BLaER1 (cell line): ENCODE measurements around the gene BDH2.

ENCODE experiments used
- H3K27ac ChIP-seq: shearing (Covaris generic); formaldehyde crosslinking; 2 replicates; pipeline ENCODE4 v1.8.1; 2022
- H3K27me3 ChIP-seq: shearing (Covaris generic); formaldehyde crosslinking; 2 replicates; pipeline ENCODE4 v1.8.1; 2022
- H3K36me3 ChIP-seq: shearing (Covaris generic); formaldehyde crosslinking; 2 replicates; pipeline ENCODE4 v1.8.1; 2022
- H3K4me1 ChIP-seq: shearing (Covaris generic); formaldehyde crosslinking; 2 replicates; pipeline ENCODE4 v1.8.1; 2022
- H3K4me2 ChIP-seq: shearing (Covaris generic); formaldehyde crosslinking; 2 replicates; pipeline ENCODE4 v1.8.1; 2022
- H3K4me3 ChIP-seq: shearing (Covaris generic); formaldehyde crosslinking; 2 replicates; pipeline ENCODE4 v1.8.1; 2022
- H3K9ac ChIP-seq: shearing (Covaris generic); formaldehyde crosslinking; 2 replicates; pipeline ENCODE4 v1.8.1; 2022
- H3K9me3 ChIP-seq: shearing (Covaris generic); formaldehyde crosslinking; 2 replicates; pipeline ENCODE4 v1.8.1; 2022
- H4K20me1 ChIP-seq: shearing (Covaris generic); formaldehyde crosslinking; 2 replicates; pipeline ENCODE4 v1.8.1; 2022
- Cebpa-rat ChIP-seq: shearing (Covaris generic); IDR thresholded peaks from 2 replicates; pipeline ENCODE4 v1.8.1; 2022

BDH2 gene

DNA sequence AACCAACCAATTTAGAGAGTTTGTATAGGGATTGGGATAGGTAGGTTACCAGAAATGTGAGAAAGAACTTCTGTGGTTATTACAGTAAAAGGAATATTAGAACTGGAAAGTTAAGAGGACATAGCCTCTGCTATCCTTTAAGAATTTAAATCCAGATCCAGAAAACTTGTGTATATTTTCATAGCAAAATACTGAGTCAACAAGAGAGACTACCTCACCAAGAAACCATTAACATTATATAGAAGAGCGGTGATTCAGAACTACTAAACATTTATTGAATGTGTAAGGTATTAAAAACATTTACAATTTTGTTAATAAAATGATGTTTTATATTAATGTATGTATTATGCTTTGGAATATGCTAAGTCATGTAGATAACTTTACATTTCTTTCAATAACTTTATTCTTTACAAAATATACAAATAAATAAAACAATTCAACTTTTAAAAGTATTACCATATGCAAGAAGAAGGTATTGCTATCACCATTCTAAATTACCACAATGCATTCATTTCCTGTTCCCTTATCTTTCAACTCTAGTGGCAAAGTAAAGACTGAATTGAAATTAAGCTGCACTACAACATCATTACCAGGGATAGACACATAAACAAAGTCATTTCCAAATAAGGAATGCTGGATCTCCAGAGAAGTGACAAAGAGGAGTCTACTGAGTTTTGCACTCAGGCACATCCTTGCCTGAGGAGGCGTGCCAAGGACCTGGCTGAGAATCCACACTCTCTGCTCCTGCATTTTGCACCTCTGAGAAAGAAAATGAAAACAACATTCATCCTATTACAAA is 6.1 kb upstream of the BDH2 start:
- Histone ChIP-seq H3K9ac (no peak overlapping the region), H3K27me3 (no peaks in the 10 kb centered on the region), H3K27ac (no peak overlapping the region), H4K20me1 (no peaks in the 10 kb centered on the region), H3K36me3 (peaks cover 43% of the 10 kb centered on the region), H3K4me3 (no peak overlapping the region), H3K4me2 (no peak overlapping the region), H3K4me1 (no peaks in the 10 kb centered on the region), H3K9me3 (no peaks in the 10 kb centered on the region)
- no peak for TF ChIP-seq Cebpa-rat

DNA sequence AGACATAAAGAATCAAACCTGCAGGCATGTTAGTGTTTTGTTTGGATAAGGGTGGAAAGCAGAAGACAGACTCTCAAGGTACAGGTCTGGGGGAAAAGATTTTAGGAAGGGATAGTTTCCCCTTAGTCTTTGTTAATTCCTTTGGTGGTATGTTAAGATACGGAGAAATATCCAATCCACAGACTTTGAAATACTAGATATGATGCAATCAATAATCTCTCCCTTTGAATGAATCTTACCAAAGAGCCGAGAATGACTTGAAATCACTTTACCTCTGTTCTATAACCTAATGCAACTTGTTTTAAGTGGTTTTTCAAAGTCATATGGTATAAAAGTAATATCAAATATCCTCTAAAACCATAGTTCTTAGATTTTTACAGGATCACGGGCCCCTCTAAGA is 5.3 kb upstream of the BDH2 start:
- Histone ChIP-seq H3K4me2 (no peak overlapping the region), H3K27me3 (no peaks in the 10 kb centered on the region), H3K9ac (no peak overlapping the region), H3K4me3 (no peak overlapping the region), H3K27ac (no peak overlapping the region), H3K9me3 (no peaks in the 10 kb centered on the region), H3K36me3 (peaks cover 34% of the 10 kb centered on the region), H3K4me1 (no peaks in the 10 kb centered on the region), H4K20me1 (no peaks in the 10 kb centered on the region)
- peak; percentile 34; the same call in 1 of the 2 replicates for TF ChIP-seq Cebpa-rat

DNA sequence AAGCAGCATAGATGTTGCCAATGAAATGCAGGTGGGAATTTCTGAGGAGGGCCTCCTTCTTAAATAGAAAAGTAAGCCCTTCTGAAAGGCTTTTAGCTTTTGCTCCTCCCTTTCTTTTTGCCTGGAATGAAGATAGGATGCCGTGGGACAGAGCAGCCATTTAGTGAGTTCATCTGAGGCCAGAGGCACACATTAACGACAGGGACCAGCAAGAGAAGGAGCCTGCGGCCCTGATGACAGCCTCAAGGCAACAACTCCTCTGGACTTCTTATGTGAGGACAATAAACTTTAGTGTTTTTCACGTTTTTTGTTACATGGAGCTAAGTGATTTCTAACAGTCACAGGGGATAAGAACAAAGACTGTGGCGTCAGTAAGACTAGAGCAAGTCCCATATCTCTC is 1.1 kb upstream of the BDH2 start:
- Histone ChIP-seq H4K20me1 (no peaks in the 10 kb centered on the region), H3K36me3 (no peaks in the 10 kb centered on the region; the same call in 1 of the 2 replicates), H3K4me3 (no peak overlapping the region), H3K9ac (no peak overlapping the region), H3K27me3 (no peaks in the 10 kb centered on the region), H3K27ac (no peak overlapping the region), H3K4me1 (peaks cover 16% of the 10 kb centered on the region), H3K4me2 (no peak overlapping the region), H3K9me3 (no peaks in the 10 kb centered on the region)
- TF ChIP-seq Cebpa-rat = no peak

DNA sequence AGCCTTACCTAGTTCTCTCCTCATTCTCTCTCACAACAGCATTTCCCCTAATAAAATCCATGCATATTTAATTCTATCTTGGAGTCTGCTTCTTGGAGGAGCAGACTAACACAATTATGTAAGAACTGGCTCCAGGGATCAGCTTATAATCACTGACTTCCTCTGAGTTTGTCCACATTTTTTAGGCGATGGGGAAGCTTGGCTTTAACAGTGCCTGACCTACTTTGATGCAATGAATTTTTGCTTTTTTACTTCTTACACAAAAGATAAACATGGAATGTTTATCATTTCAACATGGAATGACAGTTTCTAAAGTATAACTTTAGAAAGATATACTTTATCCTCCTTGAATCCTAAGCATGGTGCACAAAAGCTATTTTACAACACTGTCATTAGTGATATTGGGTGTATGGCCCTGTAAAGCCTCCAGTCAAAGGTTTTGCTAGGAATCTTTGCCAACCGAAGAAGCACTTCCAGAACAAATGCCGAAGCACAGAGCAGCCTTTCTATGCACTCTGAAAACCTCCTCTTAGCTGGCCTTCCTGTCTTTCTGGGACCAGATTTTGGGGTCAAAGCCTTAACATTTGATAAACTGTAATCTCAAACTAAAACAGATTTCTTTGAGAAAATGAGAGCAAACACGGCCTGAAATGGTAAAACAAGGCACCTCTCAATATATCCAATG is 736 bp downstream of the BDH2 start:
- Histone ChIP-seq H3K4me1 (peaks cover 16% of the 10 kb centered on the region), H3K27ac (peak overlapping the region; percentile 77), H3K27me3 (no peaks in the 10 kb centered on the region), H3K4me2 (peak overlapping the region; percentile 93), H3K9me3 (no peaks in the 10 kb centered on the region), H3K4me3 (peak overlapping the region; percentile 68), H4K20me1 (no peaks in the 10 kb centered on the region), H3K9ac (peak overlapping the region; percentile 81), H3K36me3 (no peaks in the 10 kb centered on the region)
- TF ChIP-seq Cebpa-rat = no peak

DNA sequence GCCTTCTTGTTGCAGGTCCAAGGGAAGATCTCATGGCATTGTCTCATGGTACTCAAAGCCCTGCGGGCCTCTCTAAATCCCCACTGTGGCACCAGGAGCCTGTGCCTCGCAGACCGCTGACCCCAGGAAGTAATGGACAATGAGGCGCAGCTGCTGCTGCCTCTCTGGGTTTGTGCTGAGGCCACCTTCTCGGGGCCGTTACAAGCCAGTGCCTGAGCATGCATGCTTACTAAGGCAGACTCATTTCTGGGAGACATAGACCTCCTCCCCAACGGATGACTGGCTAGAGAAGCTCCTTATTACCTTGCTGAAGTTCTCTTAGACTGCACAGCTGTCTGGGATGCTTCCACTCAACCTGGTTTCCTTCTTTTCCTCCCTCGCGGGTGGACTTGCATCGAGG is 1.3 kb downstream of the BDH2 start:
- Histone ChIP-seq H3K4me1 (peaks cover 16% of the 10 kb centered on the region), H3K9me3 (no peaks in the 10 kb centered on the region), H3K4me3 (peak overlapping the region; percentile 68; the same call in 1 of the 2 replicates), H3K27ac (no peak overlapping the region), H3K4me2 (peak overlapping the region; percentile 93), H4K20me1 (no peaks in the 10 kb centered on the region), H3K9ac (peak overlapping the region; percentile 81), H3K36me3 (no peaks in the 10 kb centered on the region), H3K27me3 (no peaks in the 10 kb centered on the region)
- no peak for TF ChIP-seq Cebpa-rat

DNA sequence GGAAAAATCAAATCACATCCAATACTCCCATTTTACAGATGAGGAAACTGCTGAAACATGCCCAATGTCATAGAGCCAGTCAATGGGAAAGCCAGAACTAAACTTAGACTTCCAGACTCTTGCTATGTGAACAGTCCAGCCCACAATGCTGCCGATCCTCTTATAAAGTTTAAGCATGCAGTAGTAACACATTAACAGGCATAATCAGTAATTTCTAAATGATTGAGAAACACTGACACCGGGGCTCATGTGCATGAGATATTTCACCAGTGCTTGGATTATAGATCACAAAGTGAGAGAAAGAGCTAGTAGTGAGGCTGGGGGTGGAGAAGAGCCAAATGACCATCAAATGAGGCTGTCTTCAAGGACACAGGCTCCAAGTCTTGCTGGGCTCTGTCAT is 2.5 kb downstream of the BDH2 start:
- TF ChIP-seq Cebpa-rat = no peak
- Histone ChIP-seq H3K27ac (no peak overlapping the region), H4K20me1 (no peaks in the 10 kb centered on the region), H3K4me1 (peaks cover 23% of the 10 kb centered on the region), H3K4me2 (no peak overlapping the region), H3K4me3 (no peak overlapping the region), H3K9me3 (no peaks in the 10 kb centered on the region), H3K27me3 (no peaks in the 10 kb centered on the region), H3K9ac (no peak overlapping the region), H3K36me3 (no peaks in the 10 kb centered on the region)

DNA sequence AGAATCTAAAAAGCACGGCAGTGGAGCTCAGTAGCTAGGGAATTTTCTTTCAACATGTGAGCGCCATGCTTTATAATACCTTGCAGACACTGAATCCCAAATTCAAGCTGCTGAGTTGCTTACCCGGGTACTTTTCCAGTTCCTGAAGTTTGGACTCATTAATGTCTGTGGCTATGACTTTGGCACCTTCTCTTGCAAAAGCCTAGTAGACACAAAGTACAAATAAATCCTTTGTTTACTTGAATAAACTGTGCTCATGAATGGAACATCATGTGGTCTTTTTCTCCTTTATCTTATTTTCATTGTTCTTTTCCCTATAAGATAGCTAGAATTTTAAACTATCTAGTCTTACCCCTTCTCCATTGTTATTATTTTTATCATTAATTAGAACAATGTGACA is 4.6 kb downstream of the BDH2 start:
- no peak for TF ChIP-seq Cebpa-rat
- Histone ChIP-seq H3K4me2 (no peak overlapping the region), H3K4me3 (no peak overlapping the region)

DNA sequence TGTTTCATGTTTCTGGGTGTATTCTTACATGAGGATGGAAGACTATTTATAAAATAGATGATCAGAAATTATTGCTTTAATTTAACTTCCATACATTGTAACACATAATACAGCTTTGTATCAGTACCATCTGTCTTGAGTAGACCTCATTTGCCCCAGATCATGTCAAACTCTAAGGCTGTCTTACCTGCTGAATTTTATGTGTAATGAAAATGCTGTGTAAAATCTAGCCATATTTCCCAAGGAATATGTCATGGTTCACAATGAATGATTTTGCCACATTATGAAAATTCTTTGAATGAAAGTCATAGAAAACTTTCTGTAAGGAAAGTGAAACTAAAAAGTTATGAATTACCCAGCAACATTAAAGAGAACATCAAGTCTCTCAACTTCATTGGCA is 7.4 kb downstream of the BDH2 start:
- Histone ChIP-seq H4K20me1 (no peaks in the 10 kb centered on the region), H3K36me3 (peaks cover 39% of the 10 kb centered on the region), H3K27me3 (no peaks in the 10 kb centered on the region), H3K9ac (0 out of 2 replicates have a peak overlapping the region, but pooled peaks have one; percentile 6), H3K9me3 (no peaks in the 10 kb centered on the region), H3K27ac (no peak overlapping the region), H3K4me2 (peak overlapping the region; percentile 26; the same call in 1 of the 2 replicates), H3K4me1 (peaks cover 16% of the 10 kb centered on the region; the same call in 1 of the 2 replicates), H3K4me3 (no peak overlapping the region)
- no peak for TF ChIP-seq Cebpa-rat

More for the DNA sequence above, 4.6 kb downstream of the BDH2 start:
- H3K36me3 ChIP-seq = peaks cover 11% of the 10 kb centered on the region
- no peak overlapping the region for H3K27ac ChIP-seq
- H3K9me3 ChIP-seq = no peaks in the 10 kb centered on the region
- peaks cover 32% of the 10 kb centered on the region for H3K4me1 ChIP-seq
- no peak overlapping the region for H3K9ac ChIP-seq
- no peaks in the 10 kb centered on the region for H4K20me1 ChIP-seq
- no peaks in the 10 kb centered on the region for H3K27me3 ChIP-seq

DNA sequence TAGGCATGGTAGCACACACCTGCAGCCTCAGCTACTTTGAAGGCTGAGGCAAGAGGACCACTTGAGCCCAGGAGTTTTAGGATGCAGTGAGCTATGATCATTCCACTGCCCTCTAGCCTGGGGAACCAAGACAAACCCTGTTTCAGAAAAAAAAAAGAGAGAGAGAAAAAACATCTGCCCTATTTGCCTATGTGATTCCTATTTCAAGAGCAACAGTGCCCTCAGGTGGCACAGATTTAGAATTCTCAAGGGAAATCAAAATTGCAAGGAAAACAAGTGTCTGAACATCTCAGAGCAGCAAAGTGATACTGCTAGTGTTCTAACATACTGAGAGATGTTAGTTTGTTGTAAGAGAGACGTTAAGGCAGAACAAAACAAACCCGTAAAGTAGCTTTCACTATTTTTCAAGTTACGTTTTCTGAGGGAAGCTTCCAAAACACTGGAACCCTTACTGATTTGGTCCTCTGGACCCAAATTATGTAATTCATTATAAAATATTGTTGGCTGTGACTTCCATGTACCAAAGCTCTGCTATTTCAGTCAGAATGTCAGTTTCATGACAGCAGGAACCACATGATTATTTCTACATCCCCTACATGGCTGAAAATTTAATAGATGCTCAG is 7.9 kb downstream of the BDH2 start:
- Histone ChIP-seq H4K20me1 (no peaks in the 10 kb centered on the region), H3K4me2 (no peak overlapping the region), H3K4me3 (no peak overlapping the region), H3K4me1 (peaks cover 16% of the 10 kb centered on the region; the same call in 1 of the 2 replicates), H3K36me3 (peaks cover 44% of the 10 kb centered on the region), H3K9ac (no peak overlapping the region), H3K27ac (no peak overlapping the region), H3K27me3 (no peaks in the 10 kb centered on the region), H3K9me3 (no peaks in the 10 kb centered on the region)
- TF ChIP-seq Cebpa-rat = no peak

DNA sequence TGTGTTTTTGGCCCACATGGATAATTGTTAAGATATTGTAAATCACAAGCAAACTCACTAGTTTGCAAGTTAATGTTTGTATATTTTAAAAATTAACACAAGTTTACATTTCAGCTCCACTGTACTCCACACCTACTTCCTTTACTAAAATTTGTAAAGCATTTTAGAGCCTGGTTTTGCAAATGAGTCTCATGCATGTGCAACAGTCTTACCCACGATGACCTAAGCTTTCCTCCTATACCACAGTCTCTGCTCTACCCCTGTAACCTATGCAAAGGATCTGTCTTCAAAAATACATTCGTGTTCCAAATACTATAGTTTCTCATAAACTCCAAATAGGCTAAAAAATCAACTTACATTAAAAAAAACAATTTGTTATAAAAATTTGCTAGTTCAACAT is 10.2 kb downstream of the BDH2 start:
- Histone ChIP-seq H3K27ac (no peak overlapping the region), H3K9ac (no peak overlapping the region), H3K9me3 (no peaks in the 10 kb centered on the region), H3K4me1 (peaks cover 16% of the 10 kb centered on the region; the same call in 1 of the 2 replicates), H4K20me1 (no peaks in the 10 kb centered on the region), H3K4me2 (no peak overlapping the region), H3K27me3 (no peaks in the 10 kb centered on the region), H3K36me3 (peaks cover 66% of the 10 kb centered on the region), H3K4me3 (no peak overlapping the region)
- no peak for TF ChIP-seq Cebpa-rat
